ENCODE data around the gene JARID2.

JARID2 gene

GRCh38 chr6:15440040-15440439 lies 194.2 kb downstream of the JARID2 start:
- H3K79me2 ChIP-seq (ENCODE audit: insufficient read depth, low read length), result no peaks in the 10 kb centered on the region
- H3K36me3 ChIP-seq (ENCODE audit: insufficient read depth, low read length), result no peaks in the 10 kb centered on the region
- no peak overlapping the region for H3K4me3 ChIP-seq (ENCODE audit: low read depth, low read length, poor library complexity, severe bottlenecking)
- H3K9ac ChIP-seq (ENCODE audit: low read length), result no peak overlapping the region
- no peaks in the 10 kb centered on the region for H3K27me3 ChIP-seq (ENCODE audit: insufficient read depth, low read length)
- H3K4me2 ChIP-seq (ENCODE audit: low read length), result no peak overlapping the region
- H2AFZ ChIP-seq (ENCODE audit: low read length), result no peak overlapping the region
- no peaks in the 10 kb centered on the region for H3K4me1 ChIP-seq (ENCODE audit: insufficient read depth, low read length, severe bottlenecking)
- no peaks in the 10 kb centered on the region for H3F3A ChIP-seq (ENCODE audit: insufficient read depth, low read length)
- 0 out of 2 replicates have a peak, but pooled peaks cover 2% of the 10 kb centered on the region for H4K20me1 ChIP-seq (ENCODE audit: insufficient read depth, low read length)
- H3K27ac ChIP-seq (ENCODE audit: low read depth, low read length, poor library complexity, severe bottlenecking), result no peak overlapping the region
- no peaks in the 10 kb centered on the region for H3K9me2 ChIP-seq (ENCODE audit: low read depth, low read length)
- no peaks in the 10 kb centered on the region for H3K9me3 ChIP-seq (ENCODE audit: low read length)
- TF ChIP-seq EZH2 (IDR thresholded peaks at IDR 0.05; ENCODE audit: borderline replicate concordance, low read length), result no peak
- TF ChIP-seq, protein P1, sequence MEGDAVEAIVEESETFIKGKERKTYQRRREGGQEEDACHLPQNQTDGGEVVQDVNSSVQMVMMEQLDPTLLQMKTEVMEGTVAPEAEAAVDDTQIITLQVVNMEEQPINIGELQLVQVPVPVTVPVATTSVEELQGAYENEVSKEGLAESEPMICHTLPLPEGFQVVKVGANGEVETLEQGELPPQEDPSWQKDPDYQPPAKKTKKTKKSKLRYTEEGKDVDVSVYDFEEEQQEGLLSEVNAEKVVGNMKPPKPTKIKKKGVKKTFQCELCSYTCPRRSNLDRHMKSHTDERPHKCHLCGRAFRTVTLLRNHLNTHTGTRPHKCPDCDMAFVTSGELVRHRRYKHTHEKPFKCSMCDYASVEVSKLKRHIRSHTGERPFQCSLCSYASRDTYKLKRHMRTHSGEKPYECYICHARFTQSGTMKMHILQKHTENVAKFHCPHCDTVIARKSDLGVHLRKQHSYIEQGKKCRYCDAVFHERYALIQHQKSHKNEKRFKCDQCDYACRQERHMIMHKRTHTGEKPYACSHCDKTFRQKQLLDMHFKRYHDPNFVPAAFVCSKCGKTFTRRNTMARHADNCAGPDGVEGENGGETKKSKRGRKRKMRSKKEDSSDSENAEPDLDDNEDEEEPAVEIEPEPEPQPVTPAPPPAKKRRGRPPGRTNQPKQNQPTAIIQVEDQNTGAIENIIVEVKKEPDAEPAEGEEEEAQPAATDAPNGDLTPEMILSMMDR (IDR thresholded peaks at IDR 0.05; ENCODE audit: low read length), result no peak

- H3K9ac ChIP-seq (ENCODE audit: low read length), result no peak overlapping the region
- no peaks in the 10 kb centered on the region for H3K27me3 ChIP-seq (ENCODE audit: insufficient read depth, low read length)
- H3K9me2 ChIP-seq (ENCODE audit: low read depth, low read length), result no peaks in the 10 kb centered on the region
- H3F3A ChIP-seq (ENCODE audit: insufficient read depth, low read length), result no peaks in the 10 kb centered on the region
- no peaks in the 10 kb centered on the region for H3K79me2 ChIP-seq (ENCODE audit: insufficient read depth, low read length)
- H3K4me3 ChIP-seq (ENCODE audit: low read depth, low read length, poor library complexity, severe bottlenecking), result no peak overlapping the region
- H3K36me3 ChIP-seq (ENCODE audit: insufficient read depth, low read length), result no peaks in the 10 kb centered on the region
- H3K27ac ChIP-seq (ENCODE audit: low read depth, low read length, poor library complexity, severe bottlenecking), result no peak overlapping the region
- no peaks in the 10 kb centered on the region for H3K4me1 ChIP-seq (ENCODE audit: insufficient read depth, low read length, severe bottlenecking)
- TF ChIP-seq EZH2 (IDR thresholded peaks at IDR 0.05; ENCODE audit: borderline replicate concordance, low read length), result no peak
- TF ChIP-seq, protein P1 (IDR thresholded peaks at IDR 0.05; ENCODE audit: low read length), result peak; percentile 80
- no peak overlapping the region for H3K4me2 ChIP-seq (ENCODE audit: low read length)
- no peaks in the 10 kb centered on the region for H3K9me3 ChIP-seq (ENCODE audit: low read length)
- 0 out of 2 replicates have a peak, but pooled peaks cover 2% of the 10 kb centered on the region for H4K20me1 ChIP-seq (ENCODE audit: insufficient read depth, low read length)
- no peak overlapping the region for H2AFZ ChIP-seq (ENCODE audit: low read length)
These were observed 195.5 kb downstream of the JARID2 start for GRCh38 chr6:15441215-15441868.

DNA sequence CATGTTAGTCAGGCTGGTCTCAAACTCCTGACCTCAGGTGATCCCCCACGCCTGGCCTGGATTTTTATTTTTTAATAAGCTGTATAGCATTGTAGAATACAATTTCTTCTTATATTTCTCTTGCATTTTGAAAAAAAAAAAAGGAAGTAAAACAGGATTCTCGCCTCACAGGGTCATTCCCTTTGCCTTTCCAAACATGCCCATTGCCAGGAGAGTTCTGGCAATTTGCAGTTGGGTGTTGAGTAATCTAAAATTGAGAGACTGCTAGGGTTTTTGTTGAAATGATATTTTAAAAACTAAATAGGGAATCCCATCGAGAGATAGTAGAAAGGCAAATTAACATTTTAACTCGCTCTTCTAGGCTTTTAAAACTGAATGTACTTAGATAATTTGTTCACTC lies 196.1 kb downstream of the JARID2 start:
- no peak overlapping the region for H3K9ac ChIP-seq (ENCODE audit: low read length)
- H3K4me3 ChIP-seq (ENCODE audit: low read depth, low read length, poor library complexity, severe bottlenecking), result no peak overlapping the region
- no peak overlapping the region for H3K4me2 ChIP-seq (ENCODE audit: low read length)
- no peaks in the 10 kb centered on the region for H3K36me3 ChIP-seq (ENCODE audit: insufficient read depth, low read length)
- H3K27me3 ChIP-seq (ENCODE audit: insufficient read depth, low read length), result no peaks in the 10 kb centered on the region
- no peaks in the 10 kb centered on the region for H3F3A ChIP-seq (ENCODE audit: insufficient read depth, low read length)
- no peak overlapping the region for H2AFZ ChIP-seq (ENCODE audit: low read length)
- H3K27ac ChIP-seq (ENCODE audit: low read depth, low read length, poor library complexity, severe bottlenecking), result no peak overlapping the region
- 0 out of 2 replicates have a peak, but pooled peaks cover 2% of the 10 kb centered on the region for H4K20me1 ChIP-seq (ENCODE audit: insufficient read depth, low read length)
- no peaks in the 10 kb centered on the region for H3K4me1 ChIP-seq (ENCODE audit: insufficient read depth, low read length, severe bottlenecking)
- TF ChIP-seq, protein P1 (IDR thresholded peaks at IDR 0.05; ENCODE audit: low read length), result no peak
- TF ChIP-seq EZH2 (IDR thresholded peaks at IDR 0.05; ENCODE audit: borderline replicate concordance, low read length), result no peak
- H3K9me2 ChIP-seq (ENCODE audit: low read depth, low read length), result no peaks in the 10 kb centered on the region
- H3K9me3 ChIP-seq (ENCODE audit: low read length), result no peaks in the 10 kb centered on the region
- no peaks in the 10 kb centered on the region for H3K79me2 ChIP-seq (ENCODE audit: insufficient read depth, low read length)

Data from OCI-LY1 (cell line).